HG03520 (cell line): Measurements from ENCODE around the gene ASAH2.
"Not testable (repeated sequence)": the region's sequence is repeated elsewhere in the genome, so short reads cannot be mapped to it uniquely, and the experiment has no call there.

ENCODE experiments used
- ATAC-seq: cut with Tn5 transposase; IDR thresholded peaks from one replicate; pipeline ENCODE4 v1.9.1; 2021; ENCODE audit warnings: mild to moderate bottlenecking, moderate library complexity; ENCODE audit not compliant: unreplicated experiment

The ASAH2 gene

DNA sequence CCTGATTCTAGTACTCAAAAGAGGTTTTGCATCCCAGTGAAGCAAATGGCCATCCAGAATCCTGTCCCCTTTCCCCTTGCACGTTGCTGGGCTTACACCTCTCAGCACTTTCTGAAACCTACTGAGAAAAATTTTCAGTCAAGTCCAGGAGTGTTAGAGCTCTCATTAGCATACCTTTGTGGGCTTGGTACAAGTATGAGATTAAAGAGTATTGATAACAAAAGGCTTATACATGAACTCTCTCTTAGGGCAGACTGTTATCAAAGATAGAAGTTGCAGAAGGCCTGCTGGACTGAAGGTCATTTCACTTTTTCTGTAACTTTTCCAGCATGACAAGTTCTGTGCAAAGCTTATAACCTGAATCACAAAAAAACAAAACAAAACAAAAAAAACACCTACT, at the start of gene ASAH2:
Gene ASAH2, minus strand, starts transcription at position 123 of the 400 bp plus-strand sequence. CDS start 2,906 bp downstream, outside the sequence.
- ATAC-seq: no peak

DNA sequence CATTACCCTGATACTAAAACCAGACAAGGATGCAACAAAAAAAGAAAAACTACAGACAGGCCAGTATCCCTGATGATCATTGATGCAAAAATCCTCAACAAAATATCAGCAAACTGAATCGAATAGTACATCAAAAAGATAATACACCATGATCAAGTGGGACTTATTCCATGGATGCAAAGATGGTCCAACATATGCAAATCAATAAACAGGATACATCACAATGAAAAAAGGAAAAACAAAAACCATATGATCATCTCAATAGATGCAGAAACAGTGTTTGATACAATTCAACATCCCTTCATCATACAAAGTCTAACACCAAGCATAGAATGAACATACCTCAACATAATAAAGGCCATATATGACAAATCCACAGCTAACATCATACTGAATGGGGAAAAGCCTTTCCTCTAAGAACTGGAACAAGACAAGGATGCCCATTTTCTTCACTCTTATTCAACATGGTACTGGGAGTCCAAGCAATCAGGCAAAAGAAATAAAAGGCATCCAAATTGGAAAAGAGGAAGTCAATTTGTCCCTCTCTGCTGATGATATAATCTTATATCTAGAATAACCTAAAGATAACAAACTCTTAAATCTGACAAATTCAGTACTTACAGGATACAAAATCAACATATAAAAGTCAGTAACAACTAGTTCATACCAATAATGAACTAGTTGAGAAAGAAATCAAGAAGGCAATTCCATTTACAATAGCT, 48.8 kb upstream of the ASAH2 start:
- no peak for ATAC-seq

DNA sequence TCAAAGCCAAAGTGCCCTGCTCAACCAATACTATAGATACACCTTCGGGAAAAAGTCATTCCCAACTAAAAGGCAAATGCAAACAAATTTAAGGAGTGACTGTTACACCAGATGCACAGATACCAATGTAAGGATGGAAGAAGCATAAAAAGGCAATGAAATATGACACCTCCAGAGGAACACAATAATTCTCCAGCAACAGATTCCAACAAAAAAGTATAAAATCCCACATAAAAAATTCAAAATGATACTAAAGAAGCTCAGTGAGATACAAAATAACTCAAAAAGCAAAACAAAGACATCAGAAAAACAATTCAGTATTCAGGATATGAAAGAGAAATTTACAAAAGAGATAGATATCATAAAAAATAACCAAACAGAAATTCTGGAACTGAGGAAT, 44.1 kb upstream of the ASAH2 start:
- ATAC-seq: no peak

DNA sequence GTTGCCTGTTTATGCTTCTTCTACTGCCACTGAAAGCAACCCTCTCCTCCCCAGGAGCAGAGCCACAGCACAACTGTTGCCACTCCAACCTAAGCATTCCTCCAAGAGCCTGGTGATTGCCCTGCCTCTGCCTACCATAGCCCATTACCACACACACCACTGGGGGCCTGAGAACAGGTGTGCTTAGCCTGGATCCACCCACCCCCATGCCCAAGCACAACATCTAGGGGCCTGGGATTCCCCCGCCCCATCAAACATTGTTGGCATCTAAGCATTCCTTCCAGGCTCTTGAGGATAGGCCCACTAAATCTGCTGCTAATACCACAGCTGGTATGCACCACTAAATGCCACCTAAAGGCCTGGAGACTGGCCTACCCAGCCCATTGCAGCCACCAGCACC, 43.3 kb upstream of the ASAH2 start:
- no peak for ATAC-seq

DNA sequence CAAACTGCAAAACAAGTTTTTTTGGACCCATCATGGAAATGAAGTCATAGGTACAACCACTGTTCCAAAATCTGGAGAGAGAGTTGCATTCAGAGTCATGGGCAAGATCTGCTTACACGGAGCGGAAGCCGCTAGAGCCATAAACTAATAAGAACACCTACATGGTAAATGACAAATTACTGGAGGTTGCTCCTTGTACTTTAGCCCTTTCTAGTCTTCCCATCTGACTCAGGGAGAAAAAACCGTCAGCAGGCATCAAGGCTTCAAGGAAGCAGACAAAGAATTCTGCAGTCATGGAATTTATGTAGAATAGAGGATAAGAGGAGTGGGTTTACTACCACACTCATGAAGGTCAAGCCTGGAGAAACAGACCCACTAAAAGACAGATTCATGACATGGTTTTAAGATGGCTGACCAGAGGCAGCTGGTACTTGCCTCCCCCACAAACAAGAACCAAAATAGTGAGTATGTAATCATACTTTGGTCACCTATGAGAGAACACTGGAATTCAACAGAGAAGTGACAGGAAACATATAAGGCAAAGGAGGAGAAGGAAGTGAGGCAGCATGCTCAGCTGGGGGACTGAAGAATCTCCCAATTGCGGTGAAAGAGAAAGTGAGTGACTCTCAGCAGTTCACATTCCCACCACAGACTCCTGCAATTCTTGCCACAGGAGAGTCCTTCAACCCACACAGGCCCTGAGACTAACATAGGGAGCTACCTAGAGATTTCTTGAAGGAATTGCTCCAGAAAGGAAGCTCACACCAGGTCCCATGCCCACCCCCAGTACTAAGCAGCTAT, 42.4 kb upstream of the ASAH2 start:
- no peak for ATAC-seq

DNA sequence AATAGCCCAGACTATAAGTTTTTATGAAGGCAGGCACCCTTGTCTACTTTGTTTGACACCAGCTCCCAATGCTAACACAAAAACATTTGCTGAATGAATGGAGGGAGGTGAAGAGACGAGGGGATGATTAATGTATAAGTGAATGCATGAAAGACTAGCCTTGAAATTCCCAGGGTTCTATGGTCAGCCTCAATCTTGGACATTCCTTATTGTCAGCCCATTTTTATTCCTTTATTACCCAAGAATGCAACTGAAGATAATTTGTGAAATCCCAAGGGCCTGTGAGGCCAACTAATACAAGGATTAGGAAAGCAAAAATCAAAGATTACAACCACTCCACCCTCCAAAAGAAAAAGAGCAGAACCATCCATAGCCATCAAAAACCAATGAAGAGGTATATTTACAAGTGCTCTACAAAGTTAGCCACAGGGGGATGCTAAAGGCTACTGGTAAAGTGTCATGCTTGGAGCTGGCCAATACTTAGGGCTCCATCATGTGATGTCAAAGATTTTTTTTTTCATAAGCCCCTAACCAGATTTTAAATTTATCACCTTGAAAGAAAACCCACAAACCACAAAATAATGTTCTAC, 40.0 kb upstream of the ASAH2 start:
- no peak for ATAC-seq

DNA sequence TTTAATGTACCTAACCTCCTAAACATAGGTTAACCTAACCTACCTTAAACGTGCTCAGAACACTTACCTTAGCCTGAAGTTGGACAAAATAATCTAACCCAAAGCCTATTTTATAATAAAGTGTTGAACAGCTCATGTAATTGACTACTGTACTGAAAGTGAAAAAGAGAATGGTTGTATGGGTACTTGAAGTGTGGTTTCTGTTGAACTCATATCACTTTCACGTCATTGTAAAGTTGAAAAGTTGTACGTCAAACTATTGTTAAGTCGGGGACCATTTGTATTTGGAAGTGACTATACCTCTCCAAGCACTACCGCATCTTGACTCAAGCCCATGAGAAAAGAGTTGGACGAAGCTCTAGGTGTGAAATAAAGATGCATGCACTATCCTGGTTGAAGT, 37.9 kb upstream of the ASAH2 start:
- no peak for ATAC-seq

DNA sequence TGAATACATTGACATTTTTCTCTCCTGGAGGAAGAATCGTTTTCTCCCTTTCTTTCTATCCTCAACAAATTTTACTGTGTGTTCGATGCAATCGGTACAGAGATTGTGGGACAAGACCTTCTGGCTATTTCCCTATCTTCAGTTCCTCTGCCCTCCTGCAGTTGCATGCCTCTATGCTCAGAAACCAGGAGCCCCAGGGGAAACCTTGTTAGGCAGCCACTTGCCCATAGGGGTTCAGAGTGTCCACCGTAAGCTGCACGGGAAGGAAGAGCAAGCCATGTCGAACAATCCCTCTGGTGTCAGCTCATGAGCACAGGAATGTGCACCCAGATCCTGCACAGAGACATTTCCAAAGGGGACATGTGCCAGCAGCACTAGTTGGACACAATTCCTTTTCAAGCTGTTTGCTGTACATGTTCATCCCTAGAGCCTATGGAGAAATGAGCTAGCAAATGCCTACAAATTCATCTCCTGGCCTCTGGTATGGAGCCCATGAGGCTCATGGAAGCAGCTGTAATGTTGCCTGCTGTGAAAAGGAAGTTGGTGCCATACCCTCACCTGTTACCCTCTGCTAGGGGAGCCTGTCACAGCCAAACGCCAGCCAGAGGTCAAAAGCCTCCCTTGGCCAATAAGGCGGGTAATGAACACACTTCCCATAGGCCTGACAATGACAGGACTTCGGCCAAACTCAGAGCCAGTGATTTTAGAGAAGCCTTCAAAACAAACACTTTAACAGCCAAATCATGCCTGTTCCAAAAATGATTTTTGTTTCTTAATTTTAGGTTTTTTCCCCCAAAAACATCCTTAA, 35.9 kb upstream of the ASAH2 start:
- ATAC-seq: no peak

DNA sequence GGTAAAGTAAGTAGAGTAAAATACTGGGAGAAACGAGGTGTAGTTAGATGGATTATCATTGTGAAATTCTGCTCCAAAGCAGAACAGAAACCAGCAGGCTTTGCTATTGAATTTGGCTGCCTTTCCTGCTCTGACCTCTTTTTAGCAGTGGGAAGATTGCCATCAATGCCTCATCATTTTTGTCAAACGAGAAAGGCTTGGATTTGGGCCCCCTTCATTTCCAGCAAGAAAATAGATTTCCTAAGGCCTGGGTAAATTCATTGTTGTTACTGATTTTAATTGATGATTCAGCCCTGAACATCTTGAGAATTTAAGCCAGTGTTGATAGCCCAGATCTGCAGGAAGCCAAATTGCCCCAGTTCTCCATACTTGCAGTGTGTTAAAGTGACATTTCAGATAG, 35.2 kb upstream of the ASAH2 start:
- ATAC-seq: no peak

DNA sequence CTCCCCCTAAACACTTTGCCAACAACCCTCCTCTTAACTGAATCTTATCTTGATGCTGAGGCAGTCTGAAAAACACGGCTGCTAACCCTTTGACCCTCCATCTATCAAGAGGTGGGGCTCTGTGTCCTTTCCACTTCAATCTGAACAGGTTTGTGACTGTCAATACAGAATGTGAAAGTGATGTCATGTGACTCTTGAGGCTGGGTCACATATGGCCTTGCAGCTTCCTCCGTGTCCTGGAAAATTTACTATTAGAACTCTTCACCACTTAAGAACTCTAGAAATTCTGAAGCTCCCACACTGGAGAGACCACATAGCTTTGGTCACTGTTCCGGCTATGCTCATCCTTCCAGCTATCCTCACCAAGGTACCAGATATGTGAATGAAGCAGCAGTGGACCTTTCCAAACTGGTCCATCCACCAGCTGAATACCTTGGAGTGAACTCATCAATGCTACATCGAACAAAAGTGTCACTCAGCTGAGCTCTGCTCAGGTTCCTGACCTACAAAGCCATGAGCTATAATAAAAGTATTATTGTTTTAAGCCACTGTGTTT, 30.7 kb upstream of the ASAH2 start:
- ATAC-seq: no peak

DNA sequence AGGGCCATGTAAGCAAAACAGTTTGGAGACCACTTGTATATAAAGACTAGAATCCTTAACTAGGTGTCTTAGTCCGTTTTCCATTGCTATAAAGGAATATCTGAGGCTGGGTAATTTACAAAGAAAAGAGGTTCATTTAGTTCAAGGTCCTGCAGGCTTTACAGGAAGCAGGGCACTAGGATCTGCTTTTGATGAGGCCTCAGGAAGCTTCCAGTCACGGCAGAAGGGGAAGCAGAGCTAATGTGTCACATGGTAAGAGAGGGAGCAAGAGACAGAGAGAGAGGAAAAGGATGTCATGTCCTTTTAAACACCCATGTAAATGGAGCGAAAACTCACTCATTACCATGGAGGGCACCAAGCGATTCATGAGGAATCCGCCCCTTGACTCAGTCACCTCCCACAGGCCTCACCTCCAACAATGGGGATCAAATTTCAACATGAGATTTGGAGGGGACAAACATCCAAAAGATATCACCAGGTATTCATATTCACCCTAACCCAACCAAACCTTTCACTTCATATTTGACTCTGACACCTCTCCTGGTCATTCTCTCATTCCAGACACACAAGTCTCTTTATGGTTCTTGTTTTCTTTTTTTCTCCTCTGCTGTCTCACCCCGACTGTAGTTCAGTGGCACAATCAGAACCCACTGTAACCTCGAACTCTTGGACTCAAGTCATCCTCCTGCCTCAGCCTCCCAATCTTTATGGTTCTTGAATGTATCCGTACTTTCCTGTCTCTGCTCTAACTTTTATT, 30.1 kb upstream of the ASAH2 start:
- ATAC-seq: no peak

DNA sequence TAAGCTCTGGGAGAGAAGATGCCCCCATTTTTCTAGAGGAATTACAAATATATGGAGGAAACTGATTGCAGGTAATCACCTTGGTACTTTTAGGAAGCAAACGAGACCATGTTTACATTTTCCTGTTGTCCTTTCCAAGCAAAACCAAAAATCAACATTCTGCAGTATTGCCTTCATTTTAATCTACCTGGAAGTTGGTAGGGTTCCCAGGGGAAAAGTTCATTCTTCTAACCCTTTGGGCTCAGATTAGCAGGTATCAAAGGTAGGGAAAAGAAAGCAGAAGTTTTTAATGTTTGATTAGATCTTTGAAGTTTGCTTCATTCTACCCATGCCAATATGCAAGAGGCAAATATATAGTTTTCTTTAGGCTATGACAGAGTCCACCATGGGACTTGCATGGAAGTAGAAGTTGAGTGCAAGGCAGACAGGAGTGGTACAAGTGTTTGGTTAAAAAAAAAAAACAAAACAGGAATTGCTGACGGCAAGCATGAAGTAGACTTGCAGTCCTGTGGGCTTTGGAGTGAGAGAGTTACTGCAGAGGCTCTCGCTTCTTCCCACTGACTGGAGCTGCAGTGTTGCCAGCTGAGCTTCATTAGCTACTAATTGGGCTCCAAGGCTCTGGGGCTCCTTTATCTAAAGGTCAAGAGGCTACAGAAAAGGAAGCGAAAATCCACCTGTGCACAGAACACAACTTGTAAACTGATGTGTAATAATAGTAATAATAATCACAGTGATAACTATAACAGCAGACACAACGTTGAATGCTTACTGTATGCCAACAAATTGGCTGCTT, 28.9 kb upstream of the ASAH2 start:
- no peak for ATAC-seq

DNA sequence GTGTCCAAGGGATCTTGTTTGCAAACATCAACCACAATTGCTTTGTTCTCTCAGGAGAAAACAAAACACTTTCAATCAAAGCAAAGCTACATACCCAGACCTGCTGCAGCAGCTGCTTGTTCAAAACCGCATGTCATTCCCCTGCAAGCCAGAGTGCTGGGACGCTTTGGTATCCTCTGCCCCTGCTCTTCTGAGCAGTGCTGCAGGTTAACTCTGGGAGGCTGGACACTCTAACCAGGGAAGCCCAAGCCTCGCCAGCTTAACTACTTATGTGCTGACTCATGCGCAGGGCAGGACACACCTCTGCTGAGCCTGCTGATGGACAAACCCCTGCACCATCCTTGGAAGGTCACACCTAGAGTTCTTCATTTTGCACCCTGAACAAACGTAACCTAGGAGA, 28.2 kb upstream of the ASAH2 start:
- ATAC-seq: no peak

DNA sequence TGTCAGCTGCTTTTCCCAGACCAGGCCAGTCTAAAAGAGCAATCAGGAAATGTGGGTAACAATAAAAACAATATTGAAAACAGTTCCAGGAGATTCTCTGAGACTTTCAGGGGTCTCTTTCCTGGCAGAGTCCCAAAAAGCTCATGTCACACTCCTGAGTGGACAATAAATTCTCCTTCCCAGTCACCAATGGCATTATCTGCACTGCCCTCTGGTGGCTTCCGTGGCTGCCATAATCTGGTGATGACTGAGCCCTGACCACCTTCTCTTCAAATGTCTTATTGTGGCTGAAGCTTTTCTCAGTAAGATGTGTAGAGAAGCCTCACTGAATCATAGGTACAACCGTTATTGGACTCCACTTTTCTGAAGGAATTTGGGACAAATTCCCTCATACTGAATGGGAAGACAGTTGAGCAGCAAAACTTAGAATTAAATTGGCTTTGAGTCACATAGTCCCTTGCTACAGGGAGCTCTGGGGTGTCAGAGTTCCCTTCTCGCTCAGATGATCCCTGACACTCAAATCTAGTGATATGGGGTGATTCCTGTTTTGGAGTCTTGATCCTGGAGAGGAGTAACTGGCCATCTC, 24.4 kb upstream of the ASAH2 start:
- no peak for ATAC-seq

DNA sequence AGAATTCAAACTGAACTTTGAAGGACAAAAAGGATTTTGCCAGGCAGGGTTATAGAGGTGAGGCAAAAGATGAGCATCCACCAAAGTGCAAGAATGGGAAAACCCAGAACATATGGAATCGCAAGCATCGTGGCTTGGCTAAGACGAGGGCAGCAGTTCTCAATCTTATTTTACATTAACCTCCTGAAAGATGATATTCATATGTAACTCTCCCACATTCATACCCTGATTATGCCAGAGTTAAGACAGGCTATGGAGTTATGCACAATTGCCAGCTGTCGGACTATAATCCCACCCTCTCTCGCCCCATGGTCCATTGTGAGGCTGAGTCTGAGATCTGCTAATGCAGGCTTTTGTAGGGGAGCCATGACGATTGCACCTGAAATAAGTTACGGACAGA, 21.2 kb upstream of the ASAH2 start:
- no peak for ATAC-seq

DNA sequence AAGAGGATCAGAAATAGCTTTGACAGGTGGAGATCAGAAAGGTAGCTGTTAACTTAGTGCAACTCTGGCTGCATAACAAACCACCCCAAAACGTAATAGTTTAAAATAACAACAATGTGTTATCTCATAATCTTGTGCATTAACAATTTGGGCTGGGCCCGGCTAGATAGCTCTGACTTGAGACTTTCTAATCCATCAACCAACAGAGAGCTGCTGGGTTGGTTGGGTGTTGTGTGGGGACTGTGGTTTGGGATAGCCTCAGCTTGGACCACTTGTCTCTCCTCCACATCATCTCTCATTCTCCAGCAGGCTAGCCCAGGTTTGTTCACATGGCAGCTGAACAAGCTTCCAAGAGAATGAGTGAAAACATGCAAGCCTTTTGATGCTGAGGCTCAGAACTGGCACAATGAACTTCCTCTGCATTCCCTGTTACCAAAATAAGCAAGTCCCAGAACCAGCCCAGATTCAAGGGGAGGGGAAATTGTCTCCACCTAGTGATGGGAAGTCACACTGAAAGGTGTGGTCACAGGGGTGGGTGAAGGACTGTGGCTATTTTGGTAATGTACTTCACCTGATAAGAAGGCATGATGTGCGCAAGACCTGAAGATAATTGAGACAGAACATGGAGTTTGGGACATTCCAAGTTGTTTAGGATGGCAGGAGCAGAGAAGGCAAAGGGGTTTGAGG, 20.4 kb upstream of the ASAH2 start:
- no peak for ATAC-seq

DNA sequence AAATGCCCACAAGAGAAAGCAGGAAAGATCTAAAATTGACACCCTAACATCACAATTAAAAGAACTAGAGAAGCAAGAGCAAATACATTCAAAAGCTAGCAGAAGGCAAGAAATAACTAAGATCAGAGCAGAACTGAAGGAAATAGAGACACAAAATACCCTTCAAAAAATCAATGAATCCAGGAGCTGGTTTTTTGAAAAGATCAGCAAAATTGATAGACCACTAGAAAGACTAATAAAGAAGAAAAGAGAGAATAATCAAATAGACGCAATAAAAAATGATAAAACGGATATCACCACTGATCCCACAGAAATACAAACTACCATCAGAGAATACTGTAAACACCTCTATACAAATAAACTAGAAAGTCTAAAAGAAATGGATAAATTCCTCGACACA, 16.6 kb upstream of the ASAH2 start:
- not testable (repeated sequence) for ATAC-seq

DNA sequence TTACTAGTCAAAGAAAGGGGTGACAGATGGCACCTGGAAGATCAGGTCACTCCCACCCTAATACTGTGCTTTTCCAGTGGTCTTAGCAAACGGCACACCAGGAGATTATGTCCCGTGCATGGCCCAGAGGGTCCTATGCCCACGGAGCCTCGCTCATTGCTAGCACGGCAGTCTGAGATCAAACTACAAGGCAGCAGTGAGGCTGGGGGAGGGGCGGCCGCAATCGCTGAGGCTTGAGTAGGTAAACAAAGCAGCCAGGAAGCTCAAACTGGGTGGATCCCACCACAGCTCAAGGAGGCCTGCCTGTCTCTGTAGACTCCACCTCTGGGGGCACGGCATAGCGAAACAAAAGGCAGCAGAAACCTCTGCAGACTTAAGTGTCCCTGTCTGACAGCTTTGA, 11.3 kb upstream of the ASAH2 start:
- not testable (repeated sequence) for ATAC-seq
